GM23338 (cell line): Measurements from ENCODE around the gene ETV1. TPM values are rescaled to one million over a fixed set of nuclear protein-coding genes. Genes with fewer than 3 reads are reported as not detected.

Experiments used
- CREB1 ChIP-seq: fragments of 250-450 bp; sonication (Bioruptor Pico); IDR thresholded peaks from 2 replicates; pipeline ENCODE4 v1.5.0; 2020; ENCODE audit warnings: low read depth, mild to moderate bottlenecking, moderate library complexity
- ETS1 ChIP-seq: IDR thresholded peaks from 2 replicates; pipeline ENCODE4 v1.6.1; 2016; ENCODE audit warnings: antibody characterized with exemption
- EZH2 ChIP-seq: fragments of 200-600 bp; sonication (generic); IDR thresholded peaks from one replicate; pipeline ENCODE4 v1.8.0; 2017; ENCODE audit warnings: antibody characterized with exemption, mild to moderate bottlenecking, low read depth; ENCODE audit not compliant: unreplicated experiment
- EZH2phosphoT487 ChIP-seq: fragments of 200-600 bp; sonication (generic); IDR thresholded peaks from one replicate; pipeline ENCODE4 v1.8.1; 2018; ENCODE audit warnings: antibody characterized with exemption; ENCODE audit not compliant: unreplicated experiment
- NANOG ChIP-seq: IDR thresholded peaks from 2 replicates; pipeline ENCODE4 v1.6.1; 2016; ENCODE audit warnings: antibody characterized with exemption, borderline replicate concordance
- POLR2AphosphoS5 ChIP-seq: IDR thresholded peaks from 2 replicates; pipeline ENCODE4 v1.6.1; 2016; ENCODE audit warnings: antibody characterized with exemption, low read depth
- REST ChIP-seq: IDR thresholded peaks from one replicate; pipeline ENCODE4 v1.6.1; 2018; ENCODE audit warnings: antibody characterized with exemption; ENCODE audit not compliant: unreplicated experiment
- STAT1 ChIP-seq: IDR thresholded peaks from one replicate; pipeline ENCODE4 v1.6.1; 2016; ENCODE audit warnings: antibody characterized with exemption; ENCODE audit not compliant: unreplicated experiment
- ZNF114 ChIP-seq: fragments of 250-450 bp; sonication (Bioruptor Pico); IDR thresholded peaks from 2 replicates; pipeline ENCODE4 v1.5.0; 2020; ENCODE audit warnings: mild to moderate bottlenecking, moderate library complexity
- ZNF331 ChIP-seq: fragments of 250-450 bp; sonication (Bioruptor Pico); IDR thresholded peaks from 2 replicates; pipeline ENCODE4 v1.5.0; 2020; ENCODE audit warnings: low read depth, mild to moderate bottlenecking, moderate library complexity
- polyA plus RNA-seq: library from polyadenylated mRNA; unstranded; fragments of >200 nt; fragmentation: Nextera tagmentation; extraction: Ambion mirVana; gene quantifications from 2 replicates; pipeline ENCODE4 v1.2.1, GENCODE V29; 2016
- total RNA-seq: library from RNA; depleted of rRNA; stranded (reverse); fragments of >200 nt; shearing (Covaris generic); gene quantifications from 2 replicates; pipeline ENCODE4 v1.2.3, GENCODE V29; 2014
- TF ChIP-seq, protein P1 (sequence below): fragments of 250-450 bp; sonication (Bioruptor Pico); IDR thresholded peaks from 2 replicates; pipeline ENCODE4 v1.5.0; 2020; ENCODE audit warnings: mild to moderate bottlenecking, moderate library complexity

The ETV1 gene
- total and polyA plus RNA-seq, 2 experiments from 2014 or later, result 49.4 to 61.9 TPM

DNA sequence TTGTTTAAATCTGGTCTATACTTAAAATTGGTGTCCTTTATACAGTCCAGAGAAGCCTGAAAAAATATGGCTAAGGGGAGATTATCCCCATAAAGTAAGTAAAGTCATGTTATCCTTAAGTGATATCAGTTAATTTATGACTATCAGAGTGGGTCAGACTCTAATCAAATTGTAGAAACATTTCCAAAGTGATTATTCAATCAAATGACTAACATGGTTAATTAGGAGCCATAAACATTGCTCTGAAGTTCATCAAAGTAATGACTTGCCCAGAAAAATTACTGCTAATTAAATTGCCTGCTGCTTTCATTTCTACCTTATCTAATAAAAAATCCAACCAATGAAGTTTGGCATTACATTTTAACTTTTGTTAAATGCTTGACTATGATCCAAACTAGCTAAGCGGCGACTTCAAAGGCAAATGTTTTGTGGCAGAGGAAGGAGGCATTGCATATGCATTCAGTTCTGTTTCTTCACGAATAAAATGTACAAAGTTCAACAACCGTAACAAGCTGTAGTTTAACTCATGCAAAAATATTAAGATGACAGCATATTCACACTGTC is 76.7 kb downstream of the ETV1 start (continued):
- TF ChIP-seq, protein P1, sequence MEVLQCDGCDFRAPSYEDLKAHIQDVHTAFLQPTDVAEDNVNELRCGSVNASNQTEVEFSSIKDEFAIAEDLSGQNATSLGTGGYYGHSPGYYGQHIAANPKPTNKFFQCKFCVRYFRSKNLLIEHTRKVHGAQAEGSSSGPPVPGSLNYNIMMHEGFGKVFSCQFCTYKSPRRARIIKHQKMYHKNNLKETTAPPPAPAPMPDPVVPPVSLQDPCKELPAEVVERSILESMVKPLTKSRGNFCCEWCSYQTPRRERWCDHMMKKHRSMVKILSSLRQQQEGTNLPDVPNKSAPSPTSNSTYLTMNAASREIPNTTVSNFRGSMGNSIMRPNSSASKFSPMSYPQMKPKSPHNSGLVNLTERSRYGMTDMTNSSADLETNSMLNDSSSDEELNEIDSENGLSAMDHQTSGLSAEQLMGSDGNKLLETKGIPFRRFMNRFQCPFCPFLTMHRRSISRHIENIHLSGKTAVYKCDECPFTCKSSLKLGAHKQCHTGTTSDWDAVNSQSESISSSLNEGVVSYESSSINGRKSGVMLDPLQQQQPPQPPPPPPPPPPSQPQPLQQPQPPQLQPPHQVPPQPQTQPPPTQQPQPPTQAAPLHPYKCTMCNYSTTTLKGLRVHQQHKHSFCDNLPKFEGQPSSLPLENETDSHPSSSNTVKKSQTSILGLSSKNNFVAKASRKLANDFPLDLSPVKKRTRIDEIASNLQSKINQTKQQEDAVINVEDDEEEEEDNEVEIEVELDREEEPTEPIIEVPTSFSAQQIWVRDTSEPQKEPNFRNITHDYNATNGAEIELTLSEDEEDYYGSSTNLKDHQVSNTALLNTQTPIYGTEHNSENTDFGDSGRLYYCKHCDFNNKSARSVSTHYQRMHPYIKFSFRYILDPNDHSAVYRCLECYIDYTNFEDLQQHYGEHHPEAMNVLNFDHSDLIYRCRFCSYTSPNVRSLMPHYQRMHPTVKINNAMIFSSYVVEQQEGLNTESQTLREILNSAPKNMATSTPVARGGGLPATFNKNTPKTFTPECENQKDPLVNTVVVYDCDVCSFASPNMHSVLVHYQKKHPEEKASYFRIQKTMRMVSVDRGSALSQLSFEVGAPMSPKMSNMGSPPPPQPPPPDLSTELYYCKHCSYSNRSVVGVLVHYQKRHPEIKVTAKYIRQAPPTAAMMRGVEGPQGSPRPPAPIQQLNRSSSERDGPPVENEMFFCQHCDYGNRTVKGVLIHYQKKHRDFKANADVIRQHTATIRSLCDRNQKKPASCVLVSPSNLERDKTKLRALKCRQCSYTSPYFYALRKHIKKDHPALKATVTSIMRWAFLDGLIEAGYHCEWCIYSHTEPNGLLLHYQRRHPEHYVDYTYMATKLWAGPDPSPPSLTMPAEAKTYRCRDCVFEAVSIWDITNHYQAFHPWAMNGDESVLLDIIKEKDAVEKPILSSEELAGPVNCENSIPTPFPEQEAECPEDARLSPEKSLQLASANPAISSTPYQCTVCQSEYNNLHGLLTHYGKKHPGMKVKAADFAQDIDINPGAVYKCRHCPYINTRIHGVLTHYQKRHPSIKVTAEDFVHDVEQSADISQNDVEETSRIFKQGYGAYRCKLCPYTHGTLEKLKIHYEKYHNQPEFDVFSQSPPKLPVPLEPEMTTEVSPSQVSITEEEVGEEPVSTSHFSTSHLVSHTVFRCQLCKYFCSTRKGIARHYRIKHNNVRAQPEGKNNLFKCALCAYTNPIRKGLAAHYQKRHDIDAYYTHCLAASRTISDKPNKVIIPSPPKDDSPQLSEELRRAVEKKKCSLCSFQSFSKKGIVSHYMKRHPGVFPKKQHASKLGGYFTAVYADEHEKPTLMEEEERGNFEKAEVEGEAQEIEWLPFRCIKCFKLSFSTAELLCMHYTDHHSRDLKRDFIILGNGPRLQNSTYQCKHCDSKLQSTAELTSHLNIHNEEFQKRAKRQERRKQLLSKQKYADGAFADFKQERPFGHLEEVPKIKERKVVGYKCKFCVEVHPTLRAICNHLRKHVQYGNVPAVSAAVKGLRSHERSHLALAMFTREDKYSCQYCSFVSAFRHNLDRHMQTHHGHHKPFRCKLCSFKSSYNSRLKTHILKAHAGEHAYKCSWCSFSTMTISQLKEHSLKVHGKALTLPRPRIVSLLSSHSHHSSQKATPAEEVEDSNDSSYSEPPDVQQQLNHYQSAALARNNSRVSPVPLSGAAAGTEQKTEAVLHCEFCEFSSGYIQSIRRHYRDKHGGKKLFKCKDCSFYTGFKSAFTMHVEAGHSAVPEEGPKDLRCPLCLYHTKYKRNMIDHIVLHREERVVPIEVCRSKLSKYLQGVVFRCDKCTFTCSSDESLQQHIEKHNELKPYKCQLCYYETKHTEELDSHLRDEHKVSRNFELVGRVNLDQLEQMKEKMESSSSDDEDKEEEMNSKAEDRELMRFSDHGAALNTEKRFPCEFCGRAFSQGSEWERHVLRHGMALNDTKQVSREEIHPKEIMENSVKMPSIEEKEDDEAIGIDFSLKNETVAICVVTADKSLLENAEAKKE, result no peak
- TF ChIP-seq NANOG, result no peak
- TF ChIP-seq ZNF114, result no peak
- TF ChIP-seq REST, result no peak
- TF ChIP-seq EZH2phosphoT487, result no peak
- no peak for TF ChIP-seq ETS1
- TF ChIP-seq CREB1 (CRISPR knock-in tag), result no peak
- TF ChIP-seq POLR2AphosphoS5, result no peak
- no peak for TF ChIP-seq EZH2
- TF ChIP-seq STAT1, result no peak
- TF ChIP-seq ZNF331 (CRISPR knock-in tag), result no peak
